Breast epithelium (tissue), 3 donors: ENCODE data around the gene ABLIM2.

Source experiments
- POLR2A ChIP-seq: fragments of 450-650 bp; IDR thresholded peaks from one replicate; pipeline ENCODE4 v1.6.1; 2016; ENCODE audit warnings: antibody characterized with exemption, mild to moderate bottlenecking, moderate library complexity
- POLR2AphosphoS5 ChIP-seq, 3 donors: sonication (generic); formaldehyde crosslinking; IDR thresholded peaks; one replicate each; pipeline ENCODE4 v1.6.1; 2017; ENCODE audit warnings: antibody characterized with exemption in 3 of 3
- TF ChIP-seq, protein P1 (sequence below), 3 donors: fragments of 450-650 bp; IDR thresholded peaks; one replicate each; pipeline ENCODE4 v1.5.1; 2016 to 2017; ENCODE audit warnings: antibody characterized with exemption in 3 of 3, mild to moderate bottlenecking in 3 of 3, moderate library complexity in 3 of 3

- TF ChIP-seq POLR2AphosphoS5 (IDR thresholded peaks at IDR 0.05) (no peak), POLR2A (no peak)
- TF ChIP-seq, protein P1, sequence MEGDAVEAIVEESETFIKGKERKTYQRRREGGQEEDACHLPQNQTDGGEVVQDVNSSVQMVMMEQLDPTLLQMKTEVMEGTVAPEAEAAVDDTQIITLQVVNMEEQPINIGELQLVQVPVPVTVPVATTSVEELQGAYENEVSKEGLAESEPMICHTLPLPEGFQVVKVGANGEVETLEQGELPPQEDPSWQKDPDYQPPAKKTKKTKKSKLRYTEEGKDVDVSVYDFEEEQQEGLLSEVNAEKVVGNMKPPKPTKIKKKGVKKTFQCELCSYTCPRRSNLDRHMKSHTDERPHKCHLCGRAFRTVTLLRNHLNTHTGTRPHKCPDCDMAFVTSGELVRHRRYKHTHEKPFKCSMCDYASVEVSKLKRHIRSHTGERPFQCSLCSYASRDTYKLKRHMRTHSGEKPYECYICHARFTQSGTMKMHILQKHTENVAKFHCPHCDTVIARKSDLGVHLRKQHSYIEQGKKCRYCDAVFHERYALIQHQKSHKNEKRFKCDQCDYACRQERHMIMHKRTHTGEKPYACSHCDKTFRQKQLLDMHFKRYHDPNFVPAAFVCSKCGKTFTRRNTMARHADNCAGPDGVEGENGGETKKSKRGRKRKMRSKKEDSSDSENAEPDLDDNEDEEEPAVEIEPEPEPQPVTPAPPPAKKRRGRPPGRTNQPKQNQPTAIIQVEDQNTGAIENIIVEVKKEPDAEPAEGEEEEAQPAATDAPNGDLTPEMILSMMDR (IDR thresholded peaks at IDR 0.05), result no peak
Observed at GRCh38 chr4:8163026-8163425, 4.4 kb upstream of the ABLIM2 start.
